Measurements from ENCODE around the gene GTF3C5.

GRCh38 chr9:133029994-133030316, 842 bp upstream of the GTF3C5 start:
- TF ChIP-seq CTCF (IDR thresholded peaks at IDR 0.05) (no peak), POLR2A (IDR thresholded peaks at IDR 0.05) (no peak)
